Activated T-helper 2 cell treated with anti-CD3 and anti-CD28 coated beads, Interferon-gamma antibody, Interleukin-2, Interleukin-4, amounts not matched to agents 10 μg/mL and 5 μg/mL and 100 μg/mL, durations not matched to agents 14 hours and 24 hours and 36 hours (primary cell): ENCODE measurements around the gene CYP2D6. TPM values are rescaled to one million over a fixed set of nuclear protein-coding genes. Genes with fewer than 3 reads are reported as not detected.

Source experiments
- DNase-seq: peaks from one replicate; pipeline ENCODE4 v3.0.0; 2021; ENCODE audit warnings: low spot score
- H3K27ac Mint-ChIP-seq: one replicate; pipeline ENCODE4 v1.8.0; 2021; ENCODE audit warnings: mixed read lengths
- H3K27me3 Mint-ChIP-seq: one replicate; pipeline ENCODE4 v1.8.0; 2021; ENCODE audit warnings: low read depth, mixed read lengths
- H3K36me3 Mint-ChIP-seq: one replicate; pipeline ENCODE4 v1.8.0; 2021; ENCODE audit warnings: low read depth, mixed read lengths
- H3K4me1 Mint-ChIP-seq: one replicate; pipeline ENCODE4 v1.8.0; 2021; ENCODE audit warnings: low read depth, mixed read lengths
- H3K4me3 Mint-ChIP-seq: one replicate; pipeline ENCODE4 v1.8.0; 2021; ENCODE audit warnings: low read depth, mild to moderate bottlenecking, moderate library complexity, mixed read lengths
- H3K9me3 Mint-ChIP-seq: one replicate; pipeline ENCODE4 v1.8.0; 2021; ENCODE audit warnings: mixed read lengths
- intact Hi-C: fragments of 100-400 bp; cut with micrococcal nuclease; formaldehyde crosslinking; loops from one replicate; pipeline ENCODE4 v1.15.1; 2023
- total RNA-seq: library from RNA; stranded (reverse); gene quantifications from 2 replicates; pipeline ENCODE4 v1.2.3, GENCODE V29; 2022

CYP2D6 gene
- total RNA-seq, 1 donor from 2014 or later = 3.5 TPM

DNA sequence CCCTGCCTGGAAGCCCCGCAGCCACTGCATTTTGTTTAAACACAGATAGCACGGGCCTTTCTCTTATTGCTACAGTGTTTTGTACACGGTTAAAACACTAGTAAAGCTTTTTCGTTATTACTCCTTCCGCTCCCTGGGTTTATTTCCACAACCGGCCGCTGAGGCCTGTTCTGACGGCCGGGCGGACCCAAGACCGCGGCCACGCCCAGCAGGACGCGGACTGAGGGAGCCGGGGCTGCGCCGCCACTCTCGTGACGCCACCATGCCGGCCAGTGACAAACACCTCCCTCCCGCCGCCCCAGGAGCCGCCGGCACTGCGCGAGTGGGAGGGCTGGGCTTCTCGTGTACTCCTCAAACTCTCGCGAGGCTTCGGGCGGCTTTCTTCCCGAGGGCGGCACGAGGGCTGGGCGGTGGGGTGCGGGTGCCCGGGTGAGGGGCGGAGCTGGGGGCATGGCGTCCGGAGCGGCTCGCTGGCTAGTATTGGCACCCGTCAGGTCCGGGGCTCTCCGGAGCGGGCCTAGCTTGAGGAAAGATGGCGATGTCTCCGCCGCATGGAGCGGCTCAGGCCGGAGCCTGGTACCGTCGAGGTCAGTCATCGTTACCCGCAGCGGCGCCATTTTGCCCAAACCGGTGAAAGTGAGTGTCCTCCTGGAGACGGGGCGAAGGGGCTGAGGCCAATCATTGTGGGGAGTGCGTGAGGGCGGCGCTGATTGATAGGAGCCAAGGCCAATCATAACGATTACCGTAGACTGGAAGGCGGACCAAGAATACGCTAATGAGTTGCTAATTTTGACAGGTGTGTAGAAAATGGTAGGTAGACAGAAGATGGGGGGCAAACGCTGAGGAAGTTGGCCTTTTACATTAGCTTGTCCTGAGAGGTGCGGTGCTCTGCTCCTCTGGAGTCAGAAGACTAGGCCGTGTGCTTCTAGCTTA lies 51.0 kb downstream of the CYP2D6 start, which contains the start of gene SMDT1:
SMDT1 (plus strand) TSS at position 382 of the 933 bp plus-strand sequence; CDS start at position 451, 69 bp downstream.
- intact Hi-C loops = loop anchor here (1.0 to 10.0 kb wide), 3 partner anchors 9 to 245 kb away; partner anchors contain the start of genes NAGA, NDUFA6 and SREBF2
- peaks cover 33% of the 10 kb centered on the region for H3K36me3 Mint-ChIP-seq
- H3K4me3 Mint-ChIP-seq = peak within 1 kb of the TSS; percentile 97
- peak; percentile 97 for DNase-seq
- no peaks in the 10 kb centered on the region for H3K27me3 Mint-ChIP-seq
- H3K4me1 Mint-ChIP-seq = peaks cover 30% of the 10 kb centered on the region
- no peaks in the 10 kb centered on the region for H3K9me3 Mint-ChIP-seq
- peak within 1 kb of the TSS; percentile 93 for H3K27ac Mint-ChIP-seq

GRCh38 chr22:42078469-42079318 lies 51.9 kb downstream of the CYP2D6 start:
- intact Hi-C loops = loop anchor here (10.0 kb wide), 1 partner anchor 244 kb away; the partner anchor contains the start of gene SREBF2
- peaks cover 26% of the 10 kb centered on the region for H3K36me3 Mint-ChIP-seq
- DNase-seq = no peak
- H3K27me3 Mint-ChIP-seq = no peaks in the 10 kb centered on the region
- peak overlapping the region; percentile 93 for H3K27ac Mint-ChIP-seq
- H3K9me3 Mint-ChIP-seq = no peaks in the 10 kb centered on the region
- peak overlapping the region; percentile 97 for H3K4me3 Mint-ChIP-seq
- H3K4me1 Mint-ChIP-seq = peaks cover 30% of the 10 kb centered on the region

DNA sequence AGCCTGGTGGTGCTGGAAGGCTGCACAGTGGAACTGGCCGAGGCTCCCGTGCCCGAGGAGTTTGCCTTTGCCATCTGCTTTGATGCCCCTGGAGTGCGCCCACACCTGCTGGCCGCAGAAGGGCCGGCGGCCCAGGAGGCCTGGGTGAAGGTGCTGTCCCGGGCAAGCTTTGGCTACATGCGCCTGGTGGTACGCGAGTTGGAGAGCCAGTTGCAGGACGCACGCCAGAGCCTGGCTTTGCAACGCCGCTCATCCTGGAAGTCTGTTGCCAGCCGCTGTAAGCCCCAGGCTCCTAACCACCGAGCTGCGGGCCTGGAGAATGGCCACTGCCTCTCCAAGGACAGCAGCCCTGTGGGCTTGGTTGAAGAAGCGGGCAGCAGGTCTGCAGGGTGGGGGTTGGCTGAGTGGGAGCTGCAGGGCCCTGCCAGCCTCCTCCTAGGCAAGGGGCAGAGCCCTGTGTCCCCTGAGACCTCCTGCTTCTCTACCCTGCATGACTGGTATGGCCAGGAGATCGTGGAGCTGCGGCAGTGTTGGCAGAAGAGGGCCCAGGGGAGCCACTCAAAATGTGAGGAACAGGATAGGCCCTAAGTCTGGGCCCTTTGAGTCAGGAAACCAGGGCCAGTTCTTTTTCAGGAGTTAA lies 53.0 kb downstream of the CYP2D6 start:
- H3K4me1 Mint-ChIP-seq = peaks cover 29% of the 10 kb centered on the region
- no peak overlapping the region for H3K27ac Mint-ChIP-seq
- intact Hi-C loops = loop anchor here (10.0 kb wide), 1 partner anchor 243 kb away; the partner anchor contains the start of gene SREBF2

GRCh38 chr22:42076764-42077485 lies 53.7 kb downstream of the CYP2D6 start:
- H3K4me1 Mint-ChIP-seq = peaks cover 25% of the 10 kb centered on the region
- H3K27me3 Mint-ChIP-seq = no peaks in the 10 kb centered on the region
- intact Hi-C loops = loop anchor here (10.0 kb wide), 1 partner anchor 242 kb away; the partner anchor contains the start of gene SREBF2
- no peaks in the 10 kb centered on the region for H3K9me3 Mint-ChIP-seq
- no peak for DNase-seq
- H3K4me3 Mint-ChIP-seq = no peak overlapping the region
- no peak overlapping the region for H3K27ac Mint-ChIP-seq
- H3K36me3 Mint-ChIP-seq = peaks cover 11% of the 10 kb centered on the region

More for the DNA sequence above, 53.0 kb downstream of the CYP2D6 start:
- no peak for DNase-seq
- Mint-ChIP-seq H3K27me3 (no peaks in the 10 kb centered on the region), H3K9me3 (no peaks in the 10 kb centered on the region), H3K36me3 (peaks cover 18% of the 10 kb centered on the region), H3K4me3 (peak overlapping the region; percentile 26)

Other genes with a start within 250 kb of the CYP2D6 start
- gene SHISA8, start 215.7 kb downstream of the CYP2D6 start, total RNA-seq = 1.0 and 1.7 TPM in 2 replicates
- gene TNFRSF13C, start 204.0 kb downstream of the CYP2D6 start, total RNA-seq = 2.7 and 3.1 TPM in 2 replicates
- gene CENPM, start 183.7 kb downstream of the CYP2D6 start, total RNA-seq = 58.6 and 59.3 TPM in 2 replicates
- 7.1 and 8.5 TPM in 2 replicates for gene SEPTIN3, start 161.4 kb downstream of the CYP2D6 start, total RNA-seq
- 1.3 and 1.6 TPM in 2 replicates for gene WBP2NL, start 132.0 kb downstream of the CYP2D6 start, total RNA-seq
- 38.8 and 44.9 TPM in 2 replicates for gene NAGA, start 60.0 kb downstream of the CYP2D6 start, total RNA-seq
- gene PHETA2, start 56.6 kb downstream of the CYP2D6 start, total RNA-seq = 5.6 and 5.7 TPM in 2 replicates
- 65.1 and 69.7 TPM in 2 replicates for gene SMDT1, start 51.1 kb downstream of the CYP2D6 start, total RNA-seq
- 92.4 and 95.1 TPM in 2 replicates for gene NDUFA6, start 40.0 kb downstream of the CYP2D6 start, total RNA-seq
- 70.5 and 74.3 TPM in 2 replicates for gene TCF20, start 139.8 kb upstream of the CYP2D6 start, total RNA-seq